HepG2 (cell line): ENCODE data around the gene NDRG3. TPM values are rescaled to one million over a fixed set of nuclear protein-coding genes. Genes with fewer than 3 reads are reported as not detected.
A peak's percentile ranks its signal among the peaks of the same experiment; 100 is the strongest.

Experiments used
- ATAC-seq: fragments of 200-7000 bp; cut with Tn5 transposase; 3 replicates; pipeline ENCODE4 v1.9.1; 2020; ENCODE audit warnings: mild to moderate bottlenecking, moderate library complexity
- BruUV-seq: library from RNA; stranded (reverse); fragments of 400-500 nt; replicated peaks from 2 replicates; lab custom pipeline; 2021; lab: Mats Ljungman, UMichigan
- CTCF ChIA-PET: fragments of 300-600 bp; formaldehyde crosslinking; extraction: SDS; loops from one replicate; lab custom pipeline; 2021; ENCODE audit warnings: low total read pairs, inconsistent platforms, low intra/inter-chr PET ratio; lab: Yijun Ruan, JAX
- POLR2A ChIA-PET: fragments of 350-600 bp; sonication (Branson Sonifier 250); formaldehyde crosslinking; loops from one replicate; lab custom pipeline; 2020; ENCODE audit warnings: antibody characterized with exemption, inconsistent platforms; lab: Yijun Ruan, JAX
- DNase-seq: peaks from one replicate; pipeline ENCODE4 v3.0.0-alpha.2; 2015; ENCODE audit warnings: low spot score
- FAIRE-seq: peaks from 3 replicates; lab custom pipeline; 2011; peaks lifted over from hg19 to GRCh38; lab: Jason Lieb, UNC
- H2AFZ ChIP-seq: one replicate; pipeline ENCODE4 v1.6.1; 2011; ENCODE audit warnings: low read length, inconsistent platforms
- H3K27ac ChIP-seq: fragments of 300-600 bp; 3 replicates; pipeline ENCODE4 v1.8.0; 2011; ENCODE audit warnings: mixed run types, mild to moderate bottlenecking, mixed read lengths, low read length, inconsistent platforms; ENCODE audit not compliant: insufficient read depth; ENCODE audit errors: extremely low read length
- H3K27me3 ChIP-seq, 2 experiments: fragments of 200-600 bp in 1 of 2; 2 replicates in 1 of 2; 3 replicates in 1 of 2; pipeline versions ENCODE4 v1.6.0 to v1.8.0; 2011; ENCODE audit warnings: low read length in 2 of 2, mild to moderate bottlenecking in 2 of 2, moderate library complexity in 2 of 2, inconsistent platforms in 1 of 2; ENCODE audit not compliant: insufficient read depth in 2 of 2, control insufficient read depth in 1 of 2
- H3K36me3 ChIP-seq, 2 experiments: fragments of 200-600 bp in 1 of 2; replicated peaks in 1 of 2; 2 replicates in 1 of 2; 3 replicates in 1 of 2; pipeline versions ENCODE4 v1.5.1 to v1.8.0; 2011; ENCODE audit warnings: low read length in 2 of 2, inconsistent platforms in 1 of 2; ENCODE audit not compliant: insufficient read depth in 2 of 2, control insufficient read depth in 1 of 2
- H3K4me1 ChIP-seq: 2 replicates; pipeline ENCODE4 v1.5.1; 2012; ENCODE audit warnings: low read length, inconsistent platforms; ENCODE audit not compliant: insufficient read depth
- H3K4me2 ChIP-seq: 2 replicates; pipeline ENCODE4 v1.6.0; 2011; ENCODE audit warnings: low read depth, low read length, inconsistent platforms
- H3K4me3 ChIP-seq, 3 experiments: fragments of 200-600 bp in 1 of 3; sonication (generic), shearing (Covaris generic) in 1 of 3; replicated peaks in 1 of 3; 2 replicates each; pipeline ENCODE4 v1.5.1; 2011 to 2016; ENCODE audit warnings: low read length in 3 of 3, inconsistent platforms in 2 of 3, low read depth in 2 of 3, mild to moderate bottlenecking in 2 of 3, control low read depth in 1 of 3, mixed read lengths in 1 of 3; ENCODE audit not compliant: insufficient read depth in 1 of 3
- H3K79me2 ChIP-seq: one replicate; pipeline ENCODE4 v1.6.1; 2011; ENCODE audit warnings: low read length, inconsistent platforms; ENCODE audit not compliant: insufficient read depth
- H3K9ac ChIP-seq: 2 replicates; pipeline ENCODE4 v1.6.0; 2011; ENCODE audit warnings: mild to moderate bottlenecking, low read depth, low read length, inconsistent platforms; ENCODE audit not compliant: insufficient read depth
- H3K9me3 ChIP-seq: 2 replicates; pipeline ENCODE4 v1.5.1; 2012; ENCODE audit warnings: mild to moderate bottlenecking, low read length
- H4K20me1 ChIP-seq: 2 replicates; pipeline ENCODE4 v1.6.0; 2011; ENCODE audit warnings: inconsistent platforms, mild to moderate bottlenecking, low read length, moderate library complexity; ENCODE audit not compliant: insufficient read depth
- DR1 ChIP-seq: sonication (generic); formaldehyde crosslinking; IDR thresholded peaks from 2 replicates; pipeline ENCODE4 v1.8.0; 2021; ENCODE audit warnings: mild to moderate bottlenecking, missing genetic modification reagents, inconsistent platforms
- ELF4 ChIP-seq: sonication (generic); formaldehyde crosslinking; IDR thresholded peaks from 2 replicates; pipeline ENCODE4 v1.5.0; 2020; ENCODE audit warnings: missing genetic modification reagents, mild to moderate bottlenecking, moderate library complexity, borderline replicate concordance
- FOXK2 ChIP-seq: fragments of 450-650 bp; IDR thresholded peaks from 2 replicates; pipeline ENCODE4 v1.6.1; 2016
- KAT8 ChIP-seq: IDR thresholded peaks from 2 replicates; pipeline ENCODE4 v1.6.1; 2016; ENCODE audit warnings: missing genetic modification reagents, missing compliant biosample characterization
- MBNL3 ChIP-seq: fragments of 250-450 bp; sonication (Bioruptor Pico); conservative IDR thresholded peaks from 2 replicates; pipeline ENCODE4 v1.8.0; 2022; ENCODE audit warnings: mild to moderate bottlenecking, inconsistent platforms
- MXD4 ChIP-seq: IDR thresholded peaks from 2 replicates; pipeline ENCODE4 v1.6.1; 2016; ENCODE audit warnings: mild to moderate bottlenecking, missing biosample characterization, missing genetic modification reagents
- PRMT3 ChIP-seq: sonication (generic); formaldehyde crosslinking; IDR thresholded peaks from 2 replicates; pipeline ENCODE4 v1.8.1; 2022; ENCODE audit warnings: low read depth, mild to moderate bottlenecking, moderate library complexity, missing genetic modification reagents, borderline replicate concordance
- RAD51 ChIP-seq: fragments of 450-650 bp; IDR thresholded peaks from 2 replicates; pipeline ENCODE4 v1.6.1; 2016; ENCODE audit warnings: borderline replicate concordance
- RCOR2 ChIP-seq: IDR thresholded peaks from 2 replicates; pipeline ENCODE4 v1.6.1; 2016; ENCODE audit warnings: missing biosample characterization, missing genetic modification reagents
- SAP130 ChIP-seq: IDR thresholded peaks from 2 replicates; pipeline ENCODE4 v1.6.1; 2016; ENCODE audit warnings: low read depth
- TFAP4 ChIP-seq: sonication (generic); IDR thresholded peaks from 2 replicates; pipeline ENCODE4 v1.6.1; 2016; ENCODE audit warnings: low read depth, borderline replicate concordance
- TOPORS ChIP-seq: sonication (generic); formaldehyde crosslinking; IDR thresholded peaks from 2 replicates; pipeline ENCODE4 v1.8.0; 2023; ENCODE audit warnings: mild to moderate bottlenecking, missing genetic modification reagents
- ZBTB33 ChIP-seq: sonication (generic); formaldehyde crosslinking; IDR thresholded peaks from 2 replicates; pipeline ENCODE4 v1.4.0; 2020; ENCODE audit warnings: missing genetic modification reagents
- ZBTB42 ChIP-seq: sonication (generic); formaldehyde crosslinking; IDR thresholded peaks from 2 replicates; pipeline ENCODE4 v1.5.0; 2020; ENCODE audit warnings: mild to moderate bottlenecking, missing genetic modification reagents
- ZNF263 ChIP-seq: sonication (generic); formaldehyde crosslinking; IDR thresholded peaks from 2 replicates; pipeline ENCODE4 v1.4.0; 2020; ENCODE audit warnings: missing genetic modification reagents
- ZNF547 ChIP-seq: sonication (generic); formaldehyde crosslinking; IDR thresholded peaks from 2 replicates; pipeline ENCODE4 v1.5.1; 2020; ENCODE audit warnings: mild to moderate bottlenecking, missing genetic modification reagents
- ZNF776 ChIP-seq: sonication (generic); formaldehyde crosslinking; IDR thresholded peaks from 2 replicates; pipeline ENCODE4 v1.4.0; 2020; ENCODE audit warnings: mild to moderate bottlenecking, missing genetic modification reagents
- WGBS: methylation state at CpG from one replicate; pipeline ENCODE4 v1.1.6; 2017; ENCODE audit warnings: low lambda C conversion rate; 5-methylcytosine and 5-hydroxymethylcytosine counted together
- in situ Hi-C: cut with HindIII; loops from 2 replicates; pipeline ENCODE4 v1.10.0; 2017; ENCODE audit warnings: low pct_unique_long_range_greater_than_20kb; ENCODE audit not compliant: extremely low pct_ligation_motif_present
- intact Hi-C: fragments of 100-400 bp; cut with micrococcal nuclease; formaldehyde crosslinking; loops from one replicate; pipeline ENCODE4 v1.10.0; 2022; ENCODE audit not compliant: unreplicated experiment
- polyA plus RNA-seq, 8 experiments: library from polyadenylated mRNA; depleted of rRNA in 3 of 8; stranded (reverse) in 7 of 8; unstranded in 1 of 8; fragments of >200 nt; fragmentation: Illumina TruSeq in 4 of 8; extraction: Trizol in 4 of 8; gene quantifications; 2 replicates each; pipeline versions ENCODE4 v1.2.1 to v1.2.3, GENCODE V29; 2011 to 2016; ENCODE audit warnings: low read depth in 4 of 8, missing spikeins in 1 of 8, mixed read lengths in 1 of 8; ENCODE audit not compliant: insufficient read depth in 1 of 8
- total RNA-seq, 5 experiments: library from RNA; depleted of rRNA; stranded (reverse); fragments of >200 nt; fragmentation: Illumina TruSeq; extraction: Trizol; gene quantifications; 2 replicates each; pipeline ENCODE4 v1.2.3, GENCODE V29; 2016; ENCODE audit warnings: low read depth in 1 of 5
- TF ChIP-seq, protein P1 (sequence below): sonication (generic); formaldehyde crosslinking; IDR thresholded peaks from 2 replicates; pipeline ENCODE4 v1.4.0; 2020; ENCODE audit warnings: missing genetic modification reagents, mild to moderate bottlenecking, borderline replicate concordance
- TF ChIP-seq, protein P2 (sequence below): sonication (generic); formaldehyde crosslinking; IDR thresholded peaks from 2 replicates; pipeline ENCODE4 v1.9.0; 2021; ENCODE audit warnings: missing genetic modification reagents, mild to moderate bottlenecking, borderline replicate concordance

NDRG3 gene
- total and polyA plus RNA-seq, 2 of the 13 experiments (the other 11 are each of a cell fraction or from before 2014, with no cell fraction given) = 36.0 to 40.5 TPM

DNA sequence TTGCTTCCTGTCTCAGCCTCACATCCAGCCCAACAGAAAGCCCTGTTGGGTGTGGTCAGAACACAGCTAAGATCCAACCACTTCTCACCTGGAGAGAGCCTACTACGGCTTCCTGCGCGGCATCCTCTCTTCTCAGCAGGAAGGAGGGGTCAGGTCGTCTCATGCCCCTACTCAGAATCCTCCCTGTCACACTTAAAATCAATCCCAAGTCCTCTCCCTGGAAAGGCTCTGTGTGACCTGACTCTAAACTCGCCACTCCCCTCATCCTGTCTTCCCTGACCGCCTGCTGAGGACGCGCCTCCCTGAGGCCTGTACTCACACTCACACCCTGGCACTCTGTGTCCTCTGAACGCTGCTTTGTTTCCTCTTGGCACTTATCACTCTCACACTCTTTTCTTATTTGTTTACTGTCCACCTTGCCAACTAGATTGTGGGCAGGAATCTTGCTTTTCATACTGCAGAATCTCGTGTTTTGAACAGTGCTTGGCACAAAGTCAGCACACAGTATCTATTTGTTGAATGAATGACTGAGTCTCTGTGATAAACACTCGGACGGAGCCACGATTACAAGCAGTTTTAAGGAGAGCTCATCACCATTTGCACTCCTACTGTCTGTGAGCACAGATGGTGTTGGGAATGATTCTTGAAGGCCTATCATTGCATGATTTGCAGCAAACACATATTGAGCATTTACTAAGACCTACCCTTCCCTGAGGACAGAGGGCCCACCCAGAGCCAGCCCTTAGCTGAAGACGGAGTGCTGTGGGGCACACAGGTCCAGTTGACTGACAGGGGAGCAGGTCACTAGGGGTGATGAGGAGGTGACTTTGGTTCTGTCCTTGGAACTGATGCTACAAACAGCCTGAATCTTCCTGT lies 121.6 kb downstream of the NDRG3 start:
- Histone ChIP-seq H4K20me1 (no peaks in the 10 kb centered on the region), H3K4me1 (peaks cover 37% of the 10 kb centered on the region), H3K9ac (peak overlapping the region; percentile 48), H2AFZ (peak overlapping the region; percentile 88), H3K27ac (peak overlapping the region; percentile 18), H3K36me3 (no peaks in the 10 kb centered on the region), H3K4me2 (peak overlapping the region; percentile 75), H3K9me3 (no peaks in the 10 kb centered on the region), H3K79me2 (no peaks in the 10 kb centered on the region), H3K27me3 (no peaks in the 10 kb centered on the region), H3K4me3 (peak overlapping the region; percentile 4 to 42 (median 20); a peak in 3 of 6 replicates)
- in situ Hi-C loops (no loop called here), intact Hi-C loops (no loop called here)
- peak; percentile 49 for DNase-seq
- ChIA-PET CTCF (no interaction called here), POLR2A (interaction anchor here (0.6 to 4.5 kb wide), 10 partner anchors 8 to 49 kb away, joined by 3 to 52 read pairs (median 6); partner anchors contain the start of genes RAB5IF and SLA2)
- TSS peak; percentile 44 for BruUV-seq
- peak; percentile 81 for FAIRE-seq
- 21% methylated on average over 14 of the region's 14 CpGs for WGBS
- ATAC-seq = peak; percentile 94
- TF ChIP-seq ZNF263 (CRISPR knock-in tag) (peak; percentile 54; the same call in 1 of the 2 replicates), ELF4 (CRISPR knock-in tag) (no peak), MBNL3 (CRISPR knock-in tag) (no peak), ZBTB42 (no peak), TOPORS (CRISPR knock-in tag) (no peak), TFAP4 (no peak), ZNF547 (CRISPR knock-in tag) (no peak), PRMT3 (CRISPR knock-in tag) (no peak), RAD51 (no peak), DR1 (CRISPR knock-in tag) (no peak), RCOR2 (CRISPR knock-in tag) (no peak), MXD4 (no peak; the same call in 1 of the 2 replicates), ZNF776 (no peak), KAT8 (peak; percentile 33; the same call in 1 of the 2 replicates), SAP130 (CRISPR knock-in tag) (peak; percentile 69), FOXK2 (no peak), ZBTB33 (CRISPR knock-in tag) (peak; percentile 38; the same call in 1 of the 2 replicates)
- TF ChIP-seq, protein P1, sequence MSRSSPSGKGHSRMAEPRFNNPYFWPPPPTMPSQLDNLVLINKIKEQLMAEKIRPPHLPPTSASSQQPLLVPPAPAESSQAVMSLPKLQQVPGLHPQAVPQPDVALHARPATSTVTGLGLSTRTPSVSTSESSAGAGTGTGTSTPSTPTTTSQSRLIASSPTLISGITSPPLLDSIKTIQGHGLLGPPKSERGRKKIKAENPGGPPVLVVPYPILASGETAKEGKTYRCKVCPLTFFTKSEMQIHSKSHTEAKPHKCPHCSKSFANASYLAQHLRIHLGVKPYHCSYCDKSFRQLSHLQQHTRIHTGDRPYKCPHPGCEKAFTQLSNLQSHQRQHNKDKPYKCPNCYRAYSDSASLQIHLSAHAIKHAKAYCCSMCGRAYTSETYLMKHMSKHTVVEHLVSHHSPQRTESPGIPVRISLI = no peak
- TF ChIP-seq, protein P2, sequence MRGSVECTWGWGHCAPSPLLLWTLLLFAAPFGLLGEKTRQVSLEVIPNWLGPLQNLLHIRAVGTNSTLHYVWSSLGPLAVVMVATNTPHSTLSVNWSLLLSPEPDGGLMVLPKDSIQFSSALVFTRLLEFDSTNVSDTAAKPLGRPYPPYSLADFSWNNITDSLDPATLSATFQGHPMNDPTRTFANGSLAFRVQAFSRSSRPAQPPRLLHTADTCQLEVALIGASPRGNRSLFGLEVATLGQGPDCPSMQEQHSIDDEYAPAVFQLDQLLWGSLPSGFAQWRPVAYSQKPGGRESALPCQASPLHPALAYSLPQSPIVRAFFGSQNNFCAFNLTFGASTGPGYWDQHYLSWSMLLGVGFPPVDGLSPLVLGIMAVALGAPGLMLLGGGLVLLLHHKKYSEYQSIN (CRISPR knock-in tag) = no peak
